H1 (cell line): ENCODE results near the gene TMED4. TPM values are rescaled to one million over a fixed set of nuclear protein-coding genes. Genes with fewer than 3 reads are reported as not detected.

Experiments used
- CTCF ChIA-PET: fragments of 300-600 bp; sonication (Branson Sonifier 250); formaldehyde crosslinking; loops from one replicate; lab custom pipeline; 2021; ENCODE audit not compliant: partially characterized antibody; lab: Charles Lee
- POLR2A ChIA-PET: fragments of 300-600 bp; sonication (Branson Sonifier 250); formaldehyde crosslinking; loops from one replicate; lab custom pipeline; 2021; ENCODE audit warnings: inconsistent platforms; ENCODE audit not compliant: partially characterized antibody; lab: Charles Lee
- DNase-seq, 2 experiments: peaks; one replicate each; pipeline versions ENCODE4 v3.0.0 to v3.0.0-alpha.2; 2010 to 2022; ENCODE audit warnings: low spot score in 2 of 2, low read depth in 1 of 2, mixed read lengths in 1 of 2
- FAIRE-seq: peaks from 2 replicates; lab custom pipeline; 2011; peaks lifted over from hg19 to GRCh38; lab: Jason Lieb, UNC
- H2AFZ ChIP-seq: 2 replicates; pipeline ENCODE4 v1.8.1; 2012; ENCODE audit warnings: low read length, inconsistent platforms
- H2AK5ac ChIP-seq: 2 replicates; pipeline ENCODE4 v1.6.1; 2013; ENCODE audit warnings: low read depth, low read length
- H2BK120ac ChIP-seq: replicated peaks from 2 replicates; pipeline ENCODE3; 2013; ENCODE audit warnings: low read depth, low read length, inconsistent platforms
- H2BK12ac ChIP-seq: 2 replicates; pipeline ENCODE4 v1.6.1; 2013; ENCODE audit warnings: low read depth, low read length
- H2BK15ac ChIP-seq: 2 replicates; pipeline ENCODE4 v1.6.1; 2013; ENCODE audit warnings: low read length
- H2BK20ac ChIP-seq: 2 replicates; pipeline ENCODE4 v1.6.1; 2013; ENCODE audit warnings: low read length
- H2BK5ac ChIP-seq: 2 replicates; pipeline ENCODE4 v1.6.1; 2013; ENCODE audit warnings: low read depth, low read length
- H3K14ac ChIP-seq: 2 replicates; pipeline ENCODE4 v1.6.1; 2013; ENCODE audit warnings: inconsistent platforms; ENCODE audit not compliant: insufficient read length
- H3K18ac ChIP-seq: 2 replicates; pipeline ENCODE4 v1.6.1; 2013; ENCODE audit warnings: low read length; ENCODE audit errors: extremely low read depth
- H3K23ac ChIP-seq: 2 replicates; pipeline ENCODE4 v1.6.1; 2013; ENCODE audit warnings: inconsistent platforms; ENCODE audit not compliant: insufficient read length
- H3K23me2 ChIP-seq: 2 replicates; pipeline ENCODE4 v1.6.1; 2013; ENCODE audit warnings: low read depth, low read length
- H3K27ac ChIP-seq: 2 replicates; pipeline ENCODE4 v1.6.1; 2011; ENCODE audit warnings: low read depth, low read length, inconsistent platforms
- H3K27me3 ChIP-seq, 4 experiments: replicated peaks in 1 of 4; 1 replicate in 1 of 4; 2 replicates in 3 of 4; pipeline versions ENCODE4 v1.6.1 to v1.8.1; 2011 to 2013; ENCODE audit warnings: low read length in 3 of 4, mild to moderate bottlenecking in 3 of 4, inconsistent platforms in 2 of 4, mixed read lengths in 2 of 4, moderate library complexity in 1 of 4; ENCODE audit not compliant: control insufficient read depth in 3 of 4, insufficient read depth in 3 of 4; ENCODE audit errors: extremely low read depth in 1 of 4
- H3K36me3 ChIP-seq, 4 experiments: 2 replicates each; pipeline versions ENCODE4 v1.6.1 to v1.8.1; 2011 to 2013; ENCODE audit warnings: mild to moderate bottlenecking in 4 of 4, low read length in 3 of 4, moderate library complexity in 2 of 4, control low read depth in 1 of 4, inconsistent platforms in 1 of 4; ENCODE audit not compliant: insufficient read depth in 4 of 4, control insufficient read depth in 2 of 4
- H3K4ac ChIP-seq: replicated peaks from 2 replicates; pipeline ENCODE3; 2013; ENCODE audit warnings: low read length, low read depth, mixed read lengths, inconsistent platforms; ENCODE audit not compliant: insufficient read length
- H3K4me1 ChIP-seq, 4 experiments: replicated peaks in 1 of 4; 1 replicate in 1 of 4; 2 replicates in 3 of 4; pipeline versions ENCODE4 v1.6.1 to v1.8.1; 2011 to 2013; ENCODE audit warnings: low read length in 3 of 4, inconsistent platforms in 2 of 4, mixed read lengths in 1 of 4; ENCODE audit not compliant: insufficient read depth in 4 of 4, control insufficient read depth in 3 of 4
- H3K4me2 ChIP-seq, 2 experiments: 2 replicates each; pipeline versions ENCODE4 v1.6.1 to v1.8.1; 2011 to 2013; ENCODE audit warnings: low read depth in 2 of 2, low read length in 2 of 2, control low read depth in 1 of 2, inconsistent platforms in 1 of 2, mild to moderate bottlenecking in 1 of 2; ENCODE audit not compliant: insufficient read depth in 1 of 2
- H3K4me3 ChIP-seq, 4 experiments: fragments of 200-600, 300-600 bp in 1 of 4; sonication (generic), shearing (Covaris generic), sonication (Bioruptor Twin) in 1 of 4; 2 replicates each; pipeline versions ENCODE4 v1.5.1 to v1.8.1; 2011 to 2016; ENCODE audit warnings: low read length in 4 of 4, low read depth in 3 of 4, control low read depth in 2 of 4, inconsistent platforms in 2 of 4, mild to moderate bottlenecking in 2 of 4, mixed read lengths in 1 of 4, moderate library complexity in 1 of 4; ENCODE audit not compliant: insufficient read depth in 2 of 4; ENCODE audit errors: extremely low read depth in 1 of 4
- H3K56ac ChIP-seq: replicated peaks from 2 replicates; pipeline ENCODE3; 2013; ENCODE audit warnings: low read depth, mild to moderate bottlenecking, mixed read lengths, low read length, inconsistent platforms; ENCODE audit not compliant: insufficient read length
- H3K79me1 ChIP-seq: 2 replicates; pipeline ENCODE4 v1.6.1; 2013; ENCODE audit warnings: low read depth, low read length, control low read depth
- H3K79me2 ChIP-seq, 2 experiments: 2 replicates each; pipeline versions ENCODE4 v1.6.1 to v1.8.1; 2012 to 2013; ENCODE audit warnings: low read length in 2 of 2, mild to moderate bottlenecking in 2 of 2, inconsistent platforms in 1 of 2; ENCODE audit not compliant: insufficient read depth in 2 of 2, control insufficient read depth in 1 of 2
- H3K9ac ChIP-seq, 4 experiments: replicated peaks in 1 of 4; 1 replicate in 1 of 4; 2 replicates in 3 of 4; pipeline versions ENCODE4 v1.6.1 to v1.8.1; 2011 to 2013; ENCODE audit warnings: low read depth in 3 of 4, low read length in 3 of 4, control low read depth in 2 of 4, mild to moderate bottlenecking in 2 of 4, moderate library complexity in 2 of 4, inconsistent platforms in 1 of 4; ENCODE audit errors: extremely low read depth in 1 of 4
- H3K9me3 ChIP-seq, 2 experiments: 2 replicates each; pipeline versions ENCODE4 v1.6.1 to v1.8.1; 2012 to 2013; ENCODE audit warnings: mild to moderate bottlenecking in 2 of 2, moderate library complexity in 2 of 2, control low read depth in 1 of 2, inconsistent platforms in 1 of 2, low read depth in 1 of 2, low read length in 1 of 2, mixed read lengths in 1 of 2; ENCODE audit not compliant: insufficient read depth in 2 of 2
- H4K20me1 ChIP-seq, 2 experiments: replicated peaks in 1 of 2; 2 replicates each; pipeline versions ENCODE3 to v1.8.1; 2011 to 2013; ENCODE audit warnings: inconsistent platforms in 2 of 2, low read length in 2 of 2, mild to moderate bottlenecking in 1 of 2; ENCODE audit not compliant: insufficient read depth in 2 of 2, control insufficient read depth in 1 of 2
- H4K5ac ChIP-seq: 2 replicates; pipeline ENCODE4 v1.6.1; 2013; ENCODE audit warnings: low read length, low read depth, mixed read lengths, inconsistent platforms; ENCODE audit not compliant: insufficient read length
- H4K8ac ChIP-seq: 2 replicates; pipeline ENCODE4 v1.8.0; 2013; ENCODE audit warnings: mild to moderate bottlenecking, moderate library complexity, low read length, inconsistent platforms; ENCODE audit not compliant: insufficient read depth; ENCODE audit errors: extremely low read depth
- H4K91ac ChIP-seq: replicated peaks from 2 replicates; pipeline ENCODE3; 2013; ENCODE audit warnings: low read length, mixed read lengths, inconsistent platforms; ENCODE audit not compliant: insufficient read length
- ASH2L ChIP-seq: fragments of 200-600, 300-600 bp; sonication (generic); IDR thresholded peaks from one replicate; pipeline ENCODE4 v1.7.1; 2017; ENCODE audit warnings: low read length
- ATF3 ChIP-seq: IDR thresholded peaks from 2 replicates; pipeline ENCODE4 v1.6.1; 2011; ENCODE audit warnings: low read depth, mild to moderate bottlenecking, low read length; ENCODE audit not compliant: insufficient read depth
- BCL11A ChIP-seq, 2 experiments: IDR thresholded peaks; one replicate each; pipeline ENCODE4 v1.6.1; 2011; ENCODE audit warnings: low read depth in 2 of 2, low read length in 2 of 2, mild to moderate bottlenecking in 2 of 2
- EZH2 ChIP-seq: fragments of 200-600 bp; sonication (generic); IDR thresholded peaks from 2 replicates; pipeline ENCODE4 v1.7.1; 2012; ENCODE audit warnings: low read depth, mild to moderate bottlenecking, moderate library complexity, low read length, inconsistent platforms; ENCODE audit not compliant: severe bottlenecking
- JUND ChIP-seq: IDR thresholded peaks from 2 replicates; pipeline ENCODE4 v1.6.1; 2011; ENCODE audit warnings: mild to moderate bottlenecking, improper control_type of control experiment, low read length
- KDM1A ChIP-seq: fragments of 200-600, 300-600 bp; sonication (generic); IDR thresholded peaks from 2 replicates; pipeline ENCODE4 v1.7.1; 2016; ENCODE audit warnings: mild to moderate bottlenecking, low read length, borderline replicate concordance
- RAD21 ChIP-seq, 2 experiments: IDR thresholded peaks in 1 of 2; conservative IDR thresholded peaks in 1 of 2; 2 replicates each; pipeline ENCODE4 v1.6.1; 2011; ENCODE audit warnings: low read depth in 2 of 2, low read length in 2 of 2, improper control_type of control experiment in 1 of 2, inconsistent platforms in 1 of 2, mild to moderate bottlenecking in 1 of 2, moderate library complexity in 1 of 2
- TAF1 ChIP-seq: IDR thresholded peaks from 2 replicates; pipeline ENCODE4 v1.6.1; 2011; ENCODE audit warnings: mild to moderate bottlenecking, low read depth, low read length
- TBP ChIP-seq: IDR thresholded peaks from 2 replicates; pipeline ENCODE4 v1.6.1; 2011; ENCODE audit warnings: low read depth, low read length, improper control_type of control experiment
- TCF12 ChIP-seq: IDR thresholded peaks from 2 replicates; pipeline ENCODE4 v1.6.1; 2011; ENCODE audit warnings: low read depth, mild to moderate bottlenecking, low read length
- TEAD4 ChIP-seq: IDR thresholded peaks from 2 replicates; pipeline ENCODE4 v1.6.1; 2012; ENCODE audit warnings: low read depth, low read length, inconsistent platforms, mixed read lengths
- YY1 ChIP-seq: IDR thresholded peaks from 2 replicates; pipeline ENCODE4 v1.6.1; 2011; ENCODE audit warnings: low read depth, mild to moderate bottlenecking, low read length
- WGBS, 2 experiments: shearing (Covaris generic) in 1 of 2; methylation state at CpG; one replicate each; pipeline versions ENCODE4 v1.1.6 to v1.1.7; 2013 to 2015; ENCODE audit warnings: low lambda C conversion rate in 2 of 2, mixed read lengths in 2 of 2, inconsistent platforms in 1 of 2, low coverage in 1 of 2, missing lambda C conversion rate in 1 of 2; ENCODE audit not compliant: insufficient replicate concordance in 2 of 2, insufficient coverage in 1 of 2, insufficient read length in 1 of 2; ENCODE audit errors: extremely low coverage in 1 of 2, missing lambda C conversion rate in 1 of 2; 5-methylcytosine and 5-hydroxymethylcytosine counted together
- polyA plus RNA-seq, 7 experiments: library from polyadenylated mRNA; depleted of rRNA in 3 of 7; stranded (reverse) in 5 of 7; unstranded in 2 of 7; fragments of >200 nt in 5 of 7; fragments of 200-250 nt in 2 of 7; gene quantifications; 1 replicate in 5 of 7; 2 replicates in 1 of 7; 4 replicates in 1 of 7; pipeline versions ENCODE4 v1.2.1 to v1.2.3, GENCODE V29; 2011 to 2013; ENCODE audit warnings: missing spikeins in 2 of 7, mixed read lengths in 2 of 7
- total RNA-seq: library from RNA; stranded (reverse); fragmentation: NEBNext Ultra II Directional; extraction: Animal tissue kit (Norgen Biotek cat#: 25700); gene quantifications from 2 replicates; pipeline ENCODE4 v1.2.1, GENCODE V29; 2021

Gene TMED4
- total and polyA plus RNA-seq, 2 of the 8 experiments (the other 6 are each of a cell fraction or from before 2014, with no cell fraction given) = 44.9 to 76.7 TPM

GRCh38 chr7:44565795-44566559, 16.1 kb downstream of the TMED4 start:
- H2BK5ac ChIP-seq = no peak overlapping the region
- H3K27me3 ChIP-seq = no peaks in the 10 kb centered on the region
- H2BK120ac ChIP-seq = no peak overlapping the region
- no peak overlapping the region for H2BK20ac ChIP-seq
- H3K4me1 ChIP-seq = no peaks in the 10 kb centered on the region; a peak in 1 of 7 replicates
- no peak overlapping the region for H3K23ac ChIP-seq
- ChIA-PET POLR2A (interaction anchor here (0.6 to 8.3 kb wide), 15 partner anchors 6 to 408 kb away, joined by 3 to 89 read pairs (median 4); partner anchors contain the start of genes DDX56, NUDCD3 and TMED4), CTCF (interaction anchor here (0.7 to 10.2 kb wide), 35 partner anchors 7 to 421 kb away, joined by 3 to 98 read pairs (median 4); partner anchors contain the start of genes DDX56, NPC1L1 and NUDCD3)
- H4K20me1 ChIP-seq = peaks cover 2 to 31% of the 10 kb centered on the region in 2 experiments
- H3K79me2 ChIP-seq = no peaks in the 10 kb centered on the region; a peak in 1 of 4 replicates
- DNase-seq = no peak
- no peak overlapping the region for H3K27ac ChIP-seq
- no peaks in the 10 kb centered on the region for H3K23me2 ChIP-seq
- no peak overlapping the region for H2AK5ac ChIP-seq
- H4K8ac ChIP-seq = no peak overlapping the region
- H2BK15ac ChIP-seq = no peak overlapping the region
- 92% methylated on average over 15 of the region's 16 CpGs; no CpG with 5 or more reads in 1 of the 2 experiments for whole genome bisulfite sequencing, 2 experiments
- no peak for FAIRE-seq
- H3K56ac ChIP-seq = no peak overlapping the region
- no peak overlapping the region for H4K5ac ChIP-seq
- H2BK12ac ChIP-seq = no peak overlapping the region
- H4K91ac ChIP-seq = no peak overlapping the region
- H3K36me3 ChIP-seq = peaks cover 36 to 57% (median 51%) of the 10 kb centered on the region in 4 experiments
- H3K18ac ChIP-seq = no peak overlapping the region
- H3K79me1 ChIP-seq = no peaks in the 10 kb centered on the region
- no peak overlapping the region for H3K4me3 ChIP-seq
- no peak overlapping the region for H3K4me2 ChIP-seq
- H2AFZ ChIP-seq = no peak overlapping the region
- no peak overlapping the region for H3K14ac ChIP-seq
- no peak overlapping the region for H3K9ac ChIP-seq
- no peaks in the 10 kb centered on the region for H3K9me3 ChIP-seq
- no peak overlapping the region for H3K4ac ChIP-seq
- TF ChIP-seq RAD21 (IDR thresholded peaks at IDR 0.05 in 1 of 2, conservative IDR thresholded peaks at IDR 0.05 in 1 of 2; ENCODE audit: low read depth in 2 of 2, low read length in 2 of 2) (no peak), TCF12 (no peak), BCL11A (IDR thresholded peaks at IDR 0.05; ENCODE audit: low read depth in 2 of 2, low read length in 2 of 2) (no peak), ASH2L (no peak), TEAD4 (no peak), ATF3 (no peak), YY1 (no peak), KDM1A (no peak), TBP (no peak), TAF1 (no peak), JUND (no peak), EZH2 (no peak)
